Activated T-helper 17 cell treated with anti-CD3 and anti-CD28 coated beads, Interleukin-2, amount 50 U/mL, for 72 hours (primary cell): Measurements from ENCODE around the gene DOK3. TPM values are rescaled to one million over a fixed set of nuclear protein-coding genes. Genes with fewer than 3 reads are reported as not detected.

Source experiments
- ATAC-seq: fragments of 150-1000 bp; cut with Tn5 transposase; replicated peaks from 2 replicates; pipeline ENCODE4 v1.10.0; 2021; ENCODE audit warnings: mild to moderate bottlenecking, moderate library complexity
- H3K27ac Mint-ChIP-seq: one replicate; pipeline ENCODE4 v1.8.0; 2022; ENCODE audit warnings: mixed read lengths
- H3K27me3 Mint-ChIP-seq: one replicate; pipeline ENCODE4 v1.8.0; 2022; ENCODE audit warnings: mixed read lengths
- H3K36me3 Mint-ChIP-seq: one replicate; pipeline ENCODE4 v1.8.0; 2022; ENCODE audit warnings: low read depth, mild to moderate bottlenecking, mixed read lengths
- H3K4me1 Mint-ChIP-seq: one replicate; pipeline ENCODE4 v1.8.0; 2022; ENCODE audit warnings: mixed read lengths
- H3K4me3 Mint-ChIP-seq: one replicate; pipeline ENCODE4 v1.8.0; 2022; ENCODE audit warnings: mild to moderate bottlenecking, mixed read lengths
- H3K9me3 Mint-ChIP-seq: one replicate; pipeline ENCODE4 v1.8.0; 2022; ENCODE audit warnings: mixed read lengths
- total RNA-seq, 2 donors: library from RNA; stranded (reverse); gene quantifications; one replicate each; pipeline ENCODE4 v1.2.3, GENCODE V29; 2022

Gene DOK3
- total RNA-seq, 2 donors from 2014 or later = 5.6 to 13.7 TPM

DNA sequence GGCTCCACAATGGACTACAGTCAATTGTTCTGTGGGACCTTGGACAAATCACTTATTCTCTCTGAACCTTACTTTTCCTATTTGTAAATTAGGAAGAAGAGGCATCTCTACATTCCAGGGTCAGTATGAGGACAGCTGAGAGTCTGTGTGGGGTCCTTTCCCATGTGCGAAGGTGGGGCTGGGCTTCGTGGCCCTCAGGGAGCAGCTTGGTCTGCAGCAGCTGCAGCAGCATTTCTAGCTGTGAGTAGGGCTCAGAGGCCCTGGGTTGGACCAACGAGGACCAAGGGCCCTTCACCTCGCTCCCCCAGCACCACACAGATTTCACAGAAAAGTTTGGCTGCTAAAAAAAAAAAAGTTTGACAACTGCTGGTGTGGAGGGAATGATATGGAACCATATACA lies 16.6 kb upstream of the DOK3 start:
- H3K27ac Mint-ChIP-seq = no peak overlapping the region
- H3K36me3 Mint-ChIP-seq = peaks cover 31% of the 10 kb centered on the region
- H3K4me3 Mint-ChIP-seq = no peak overlapping the region
- H3K9me3 Mint-ChIP-seq = no peaks in the 10 kb centered on the region
- H3K27me3 Mint-ChIP-seq = no peaks in the 10 kb centered on the region
- no peak for ATAC-seq
- no peaks in the 10 kb centered on the region for H3K4me1 Mint-ChIP-seq

- Mint-ChIP-seq H3K9me3 (no peaks in the 10 kb centered on the region), H3K27ac (no peak overlapping the region), H3K36me3 (peaks cover 29% of the 10 kb centered on the region), H3K27me3 (no peaks in the 10 kb centered on the region), H3K4me1 (no peaks in the 10 kb centered on the region), H3K4me3 (no peak overlapping the region)
- no peak for ATAC-seq
Observed at GRCh38 chr5:177524941-177525655, 15.5 kb upstream of the DOK3 start.

DNA sequence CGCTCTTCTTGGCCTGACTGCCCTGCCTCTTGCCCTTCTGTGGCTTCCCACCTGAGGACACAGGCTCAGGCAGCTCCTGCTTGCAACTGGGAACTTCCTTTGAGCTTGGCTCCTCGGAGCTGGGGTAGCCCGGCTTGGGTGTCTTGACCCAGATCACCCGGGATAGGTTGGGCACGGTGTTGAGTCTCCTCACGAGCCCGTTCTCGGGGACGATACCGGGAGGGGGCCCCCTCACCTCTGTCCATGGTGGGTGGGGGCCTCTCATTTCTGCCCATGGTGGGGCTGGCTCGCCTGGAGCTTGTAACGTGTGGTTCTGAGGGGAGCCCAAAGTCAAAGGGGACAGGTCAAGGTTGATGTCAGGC lies 14.9 kb upstream of the DOK3 start:
- H3K9me3 Mint-ChIP-seq = no peaks in the 10 kb centered on the region
- peaks cover 33% of the 10 kb centered on the region for H3K36me3 Mint-ChIP-seq
- H3K27me3 Mint-ChIP-seq = no peaks in the 10 kb centered on the region
- no peak overlapping the region for H3K4me3 Mint-ChIP-seq
- no peak for ATAC-seq
- H3K27ac Mint-ChIP-seq = no peak overlapping the region
- H3K4me1 Mint-ChIP-seq = no peaks in the 10 kb centered on the region

- Mint-ChIP-seq H3K4me1 (no peaks in the 10 kb centered on the region), H3K27me3 (no peaks in the 10 kb centered on the region), H3K9me3 (no peaks in the 10 kb centered on the region), H3K27ac (no peak overlapping the region), H3K36me3 (peaks cover 39% of the 10 kb centered on the region), H3K4me3 (no peak overlapping the region)
- ATAC-seq = no peak
Observed at GRCh38 chr5:177523711-177524538, 14.3 kb upstream of the DOK3 start.

DNA sequence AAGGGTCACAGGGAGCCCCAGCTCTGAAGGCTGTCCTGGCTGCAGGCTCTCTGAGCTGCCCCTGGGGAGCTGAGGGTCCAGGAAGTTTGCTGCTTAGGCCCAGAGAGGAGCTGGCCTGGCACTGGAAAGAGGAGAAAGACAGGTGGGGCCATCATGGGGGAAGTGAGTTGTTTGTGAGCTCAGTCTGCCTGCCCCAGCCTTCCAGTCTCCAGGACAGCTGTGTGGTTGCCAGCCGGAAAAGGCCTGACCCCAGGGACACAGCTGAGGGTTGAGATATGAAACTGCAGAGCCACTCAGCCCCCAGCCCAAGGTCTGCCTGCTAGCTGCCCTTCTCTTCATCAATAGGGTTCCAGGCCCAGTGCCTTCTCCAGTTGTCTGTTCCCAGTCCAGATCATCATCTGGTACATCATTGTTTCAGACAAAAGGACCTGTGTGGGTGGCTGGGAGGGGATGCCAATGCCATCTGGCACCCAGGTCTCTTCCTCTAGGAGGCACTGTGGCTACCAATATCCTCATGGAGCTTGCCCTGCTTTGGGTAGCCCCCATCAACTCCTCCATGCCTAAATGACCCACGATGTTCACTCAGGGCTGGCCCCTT lies 11.4 kb upstream of the DOK3 start:
- no peak overlapping the region for H3K4me3 Mint-ChIP-seq
- peaks cover 54% of the 10 kb centered on the region for H3K36me3 Mint-ChIP-seq
- H3K9me3 Mint-ChIP-seq = no peaks in the 10 kb centered on the region
- peaks cover 4% of the 10 kb centered on the region for H3K4me1 Mint-ChIP-seq
- no peaks in the 10 kb centered on the region for H3K27me3 Mint-ChIP-seq
- peak overlapping the region; percentile 82 for H3K27ac Mint-ChIP-seq
- no peak for ATAC-seq

- no peak for ATAC-seq
- Mint-ChIP-seq H3K9me3 (no peaks in the 10 kb centered on the region), H3K27me3 (no peaks in the 10 kb centered on the region), H3K4me1 (peaks cover 10% of the 10 kb centered on the region), H3K4me3 (no peak overlapping the region), H3K27ac (peak overlapping the region; percentile 82), H3K36me3 (peaks cover 56% of the 10 kb centered on the region)
Observed at GRCh38 chr5:177520271-177520670, 10.6 kb upstream of the DOK3 start.

DNA sequence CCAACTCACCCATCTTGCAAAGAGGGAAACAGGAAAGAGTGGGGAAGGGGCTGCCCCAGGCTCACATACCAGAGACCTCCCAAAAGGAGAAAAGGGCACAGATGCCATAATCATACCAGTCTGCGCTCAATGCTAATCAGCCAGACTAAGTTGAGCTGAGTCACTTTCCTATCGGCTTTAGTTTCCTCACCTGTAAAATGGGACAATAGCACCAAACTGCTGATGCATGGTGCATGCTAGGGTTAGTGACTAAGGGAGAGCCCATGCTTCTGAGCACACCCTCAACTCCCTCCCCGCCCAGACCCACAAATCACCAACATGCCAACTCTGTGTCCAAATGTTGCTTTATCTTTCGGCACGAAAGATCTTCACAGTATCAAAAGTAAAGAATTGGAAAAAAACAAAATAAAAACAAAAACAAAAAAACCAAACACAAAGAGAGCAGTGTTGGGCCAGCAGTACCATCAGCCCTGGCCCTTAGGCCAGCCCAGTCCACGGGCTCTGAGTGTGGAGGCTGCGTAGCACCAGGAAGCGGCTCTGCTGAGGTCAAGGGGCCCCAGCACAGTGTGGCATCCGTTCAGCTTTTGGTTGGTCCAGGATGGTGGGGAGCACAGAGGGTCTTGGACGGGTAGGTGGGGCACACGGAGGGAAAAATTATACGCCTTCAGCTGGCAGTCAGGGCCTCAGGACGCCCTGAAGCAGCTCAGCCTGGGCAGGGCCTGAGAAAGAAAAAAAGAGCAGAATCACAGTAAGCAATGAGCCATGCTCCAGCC lies 10.0 kb upstream of the DOK3 start:
- Mint-ChIP-seq H3K4me3 (peak overlapping the region; percentile 40), H3K4me1 (peaks cover 10% of the 10 kb centered on the region), H3K27ac (peak overlapping the region; percentile 82), H3K36me3 (peaks cover 61% of the 10 kb centered on the region), H3K9me3 (no peaks in the 10 kb centered on the region), H3K27me3 (no peaks in the 10 kb centered on the region)
- ATAC-seq = no peak

- peak; percentile 92 for ATAC-seq
- Mint-ChIP-seq H3K4me1 (peaks cover 13% of the 10 kb centered on the region), H3K36me3 (peaks cover 81% of the 10 kb centered on the region), H3K27ac (peak within 1 kb of the TSS; percentile 90), H3K4me3 (peak within 1 kb of the TSS; percentile 88), H3K27me3 (no peaks in the 10 kb centered on the region), H3K9me3 (no peaks in the 10 kb centered on the region)
Observed at GRCh38 chr5:177516601-177517568, 7.3 kb upstream of the DOK3 start, which contains the start of gene DDX41. DDX41 (minus strand) TSS chr5:177516961; CDS start chr5:177516945, 16 bp downstream.

GRCh38 chr5:177515580-177515979 lies 6.0 kb upstream of the DOK3 start:
- H3K9me3 Mint-ChIP-seq = no peaks in the 10 kb centered on the region
- no peaks in the 10 kb centered on the region for H3K27me3 Mint-ChIP-seq
- peaks cover 13% of the 10 kb centered on the region for H3K4me1 Mint-ChIP-seq
- H3K36me3 Mint-ChIP-seq = peaks cover 84% of the 10 kb centered on the region
- no peak for ATAC-seq
- H3K27ac Mint-ChIP-seq = peak overlapping the region; percentile 90
- H3K4me3 Mint-ChIP-seq = peak overlapping the region; percentile 88

- Mint-ChIP-seq H3K27me3 (no peaks in the 10 kb centered on the region), H3K36me3 (peaks cover 74% of the 10 kb centered on the region), H3K27ac (no peak overlapping the region), H3K9me3 (no peaks in the 10 kb centered on the region), H3K4me3 (no peak overlapping the region), H3K4me1 (peaks cover 13% of the 10 kb centered on the region)
- no peak for ATAC-seq
Observed at GRCh38 chr5:177514541-177514940, 4.9 kb upstream of the DOK3 start.

- H3K36me3 Mint-ChIP-seq = peaks cover 68% of the 10 kb centered on the region
Observed at GRCh38 chr5:177513500-177513899, 3.9 kb upstream of the DOK3 start.

GRCh38 chr5:177512736-177513380 lies 3.2 kb upstream of the DOK3 start:
- peaks cover 68% of the 10 kb centered on the region for H3K36me3 Mint-ChIP-seq
- ATAC-seq = no peak
- peaks cover 13% of the 10 kb centered on the region for H3K4me1 Mint-ChIP-seq
- H3K4me3 Mint-ChIP-seq = no peak overlapping the region
- no peaks in the 10 kb centered on the region for H3K9me3 Mint-ChIP-seq
- H3K27me3 Mint-ChIP-seq = no peaks in the 10 kb centered on the region
- no peak overlapping the region for H3K27ac Mint-ChIP-seq

More at GRCh38 chr5:177513500-177513899, 3.9 kb upstream of the DOK3 start:
- Mint-ChIP-seq H3K27ac (no peak overlapping the region), H3K27me3 (no peaks in the 10 kb centered on the region), H3K9me3 (no peaks in the 10 kb centered on the region), H3K4me3 (no peak overlapping the region), H3K4me1 (peaks cover 13% of the 10 kb centered on the region)
- no peak for ATAC-seq
